ENCODE measurements around the gene CDCA3. TPM values are rescaled to one million over a fixed set of nuclear protein-coding genes. Genes with fewer than 3 reads are reported as not detected.

CDCA3 gene
- total RNA-seq, 4 donors from 2014 or later = 1.2 to 2.9 (median 1.5) TPM

DNA sequence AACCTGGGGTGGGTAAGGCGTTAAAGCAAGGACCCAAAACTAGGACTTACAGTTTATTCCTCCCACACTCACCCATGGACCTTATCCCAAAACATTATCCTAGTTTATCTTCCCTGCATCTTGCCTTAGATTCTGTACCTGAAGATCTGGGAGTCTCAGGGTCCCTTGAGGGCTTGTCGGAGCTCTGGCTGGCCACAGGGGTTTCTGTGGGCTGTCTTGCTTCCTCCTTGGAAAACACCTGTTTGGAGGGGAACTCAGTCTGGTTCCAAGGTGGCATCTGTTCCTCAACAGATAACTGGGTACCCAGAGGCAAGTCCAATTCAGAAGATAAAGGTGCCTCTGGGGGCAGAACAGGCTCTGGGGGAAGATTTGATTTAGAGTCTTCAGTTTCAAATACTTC lies 1.7 kb downstream of the CDCA3 start:
- 92% methylated on average over 2 of the region's 2 CpGs for WGBS
- no peak for DNase-seq (ENCODE audit: extremely low spot score)
- no peak overlapping the region for H3K27ac ChIP-seq (replicated peaks in 1 of 4)
- H3K27me3 ChIP-seq = no peaks in the 10 kb centered on the region
- H3K9me3 ChIP-seq = no peaks in the 10 kb centered on the region
- no peak for TF ChIP-seq POLR2A (IDR thresholded peaks at IDR 0.05; ENCODE audit: low read depth)
- no peak for TF ChIP-seq EP300 (IDR thresholded peaks at IDR 0.05)
- TF ChIP-seq POLR2AphosphoS5 (IDR thresholded peaks at IDR 0.05) = no peak
- TF ChIP-seq, protein P1, sequence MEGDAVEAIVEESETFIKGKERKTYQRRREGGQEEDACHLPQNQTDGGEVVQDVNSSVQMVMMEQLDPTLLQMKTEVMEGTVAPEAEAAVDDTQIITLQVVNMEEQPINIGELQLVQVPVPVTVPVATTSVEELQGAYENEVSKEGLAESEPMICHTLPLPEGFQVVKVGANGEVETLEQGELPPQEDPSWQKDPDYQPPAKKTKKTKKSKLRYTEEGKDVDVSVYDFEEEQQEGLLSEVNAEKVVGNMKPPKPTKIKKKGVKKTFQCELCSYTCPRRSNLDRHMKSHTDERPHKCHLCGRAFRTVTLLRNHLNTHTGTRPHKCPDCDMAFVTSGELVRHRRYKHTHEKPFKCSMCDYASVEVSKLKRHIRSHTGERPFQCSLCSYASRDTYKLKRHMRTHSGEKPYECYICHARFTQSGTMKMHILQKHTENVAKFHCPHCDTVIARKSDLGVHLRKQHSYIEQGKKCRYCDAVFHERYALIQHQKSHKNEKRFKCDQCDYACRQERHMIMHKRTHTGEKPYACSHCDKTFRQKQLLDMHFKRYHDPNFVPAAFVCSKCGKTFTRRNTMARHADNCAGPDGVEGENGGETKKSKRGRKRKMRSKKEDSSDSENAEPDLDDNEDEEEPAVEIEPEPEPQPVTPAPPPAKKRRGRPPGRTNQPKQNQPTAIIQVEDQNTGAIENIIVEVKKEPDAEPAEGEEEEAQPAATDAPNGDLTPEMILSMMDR (IDR thresholded peaks at IDR 0.05) = no peak
- intact Hi-C loops (cut with DNase I) = no loop called here
- H3K4me1 ChIP-seq = peaks cover 13 to 25% (median 20%) of the 10 kb centered on the region in 4 donors
- H3K4me3 ChIP-seq = no peak overlapping the region
- peaks cover 0 to 51% (median 34%) of the 10 kb centered on the region in 4 donors for H3K36me3 ChIP-seq

DNA sequence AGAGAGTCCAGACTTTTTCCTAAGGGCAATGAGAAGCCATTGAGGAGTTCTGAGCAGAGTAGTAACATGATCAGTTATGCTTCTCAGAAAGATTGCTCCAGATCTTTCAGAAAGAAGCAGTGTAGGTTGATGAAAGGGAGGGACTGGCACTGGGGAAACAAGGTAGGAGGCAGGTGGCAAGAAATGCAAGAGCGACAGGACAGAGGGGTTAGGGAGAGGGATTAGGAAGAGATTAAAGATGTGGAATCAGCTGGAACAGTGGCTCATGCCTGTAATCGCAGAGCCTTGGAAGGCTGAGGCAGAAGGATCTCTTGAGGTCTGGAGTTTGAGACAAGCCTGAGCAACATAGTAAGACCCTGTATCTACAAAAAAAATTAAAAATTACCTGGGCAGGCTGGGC lies 3.4 kb downstream of the CDCA3 start:
- Histone ChIP-seq H3K36me3 (peaks cover 0 to 68% (median 46%) of the 10 kb centered on the region in 4 donors), H3K27ac (replicated peaks in 1 of 4) (no peak overlapping the region), H3K27me3 (no peaks in the 10 kb centered on the region), H3K4me3 (no peak overlapping the region), H3K4me1 (peaks cover 4 to 8% (median 6%) of the 10 kb centered on the region in 4 donors), H3K9me3 (no peaks in the 10 kb centered on the region)
- 94% methylated on average over 2 of the region's 2 CpGs for WGBS
- intact Hi-C loops (cut with DNase I) = no loop called here
- DNase-seq (ENCODE audit: extremely low spot score) = no peak
- TF ChIP-seq POLR2A (IDR thresholded peaks at IDR 0.05; ENCODE audit: low read depth) (no peak), EP300 (IDR thresholded peaks at IDR 0.05) (no peak), POLR2AphosphoS5 (IDR thresholded peaks at IDR 0.05) (no peak)
- TF ChIP-seq, protein P1 (IDR thresholded peaks at IDR 0.05) = no peak

DNA sequence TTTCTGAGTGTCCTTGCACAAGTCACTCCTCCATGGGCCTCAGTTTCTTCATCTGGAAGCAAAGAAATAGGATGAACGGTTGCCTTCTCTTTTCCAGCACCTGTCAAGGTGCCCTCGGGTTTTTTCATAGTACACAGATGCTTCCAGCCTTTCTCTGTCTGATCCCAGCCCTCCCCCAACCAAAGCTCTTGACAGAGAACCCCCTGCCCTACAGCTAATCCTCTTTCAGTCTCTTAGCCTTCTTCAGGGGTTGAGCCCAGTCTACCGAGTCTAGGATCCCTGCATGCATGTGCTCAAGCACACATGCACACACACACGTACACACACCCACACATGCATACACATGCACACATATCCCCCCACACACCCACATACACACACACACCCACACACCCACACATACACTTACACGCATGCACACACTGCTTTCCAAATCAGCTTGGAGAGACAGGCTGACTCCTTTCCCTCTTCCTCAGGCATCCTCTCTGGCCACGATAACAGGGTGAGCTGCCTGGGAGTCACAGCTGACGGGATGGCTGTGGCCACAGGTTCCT lies 4.7 kb downstream of the CDCA3 start:
- H3K27ac ChIP-seq (replicated peaks in 1 of 4) = no peak overlapping the region
- no peaks in the 10 kb centered on the region for H3K9me3 ChIP-seq
- TF ChIP-seq EP300 (IDR thresholded peaks at IDR 0.05) (no peak), POLR2A (IDR thresholded peaks at IDR 0.05; ENCODE audit: low read depth) (no peak), POLR2AphosphoS5 (IDR thresholded peaks at IDR 0.05) (no peak)
- TF ChIP-seq, protein P1 (IDR thresholded peaks at IDR 0.05) = no peak
- H3K27me3 ChIP-seq = no peaks in the 10 kb centered on the region
- no peak for DNase-seq (ENCODE audit: extremely low spot score)
- H3K36me3 ChIP-seq = peaks cover 0 to 73% (median 46%) of the 10 kb centered on the region in 4 donors
- intact Hi-C loops (cut with DNase I) = no loop called here
- no peak overlapping the region for H3K4me3 ChIP-seq
- WGBS = 83% methylated on average over 7 of the region's 7 CpGs
- H3K4me1 ChIP-seq = peaks cover 4 to 7% (median 6%) of the 10 kb centered on the region in 4 donors

DNA sequence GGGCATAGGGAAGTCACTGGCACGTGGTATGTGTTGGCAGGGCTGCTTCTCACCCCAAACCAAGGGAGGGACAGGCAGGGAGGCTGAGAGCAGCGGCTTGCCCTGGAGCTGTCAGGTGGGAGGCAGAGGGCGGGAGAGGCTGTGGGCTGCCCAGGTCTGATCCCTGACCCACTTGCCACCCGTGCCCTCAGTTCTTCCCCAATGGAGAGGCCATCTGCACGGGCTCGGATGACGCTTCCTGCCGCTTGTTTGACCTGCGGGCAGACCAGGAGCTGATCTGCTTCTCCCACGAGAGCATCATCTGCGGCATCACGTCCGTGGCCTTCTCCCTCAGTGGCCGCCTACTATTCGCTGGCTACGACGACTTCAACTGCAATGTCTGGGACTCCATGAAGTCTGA lies 5.7 kb downstream of the CDCA3 start:
- Histone ChIP-seq H3K36me3 (peaks cover 0 to 77% (median 46%) of the 10 kb centered on the region in 4 donors), H3K4me1 (no peaks in the 10 kb centered on the region), H3K27me3 (no peaks in the 10 kb centered on the region), H3K9me3 (no peaks in the 10 kb centered on the region), H3K27ac (replicated peaks in 1 of 4) (no peak overlapping the region), H3K4me3 (no peak overlapping the region)
- WGBS = 86% methylated on average over 10 of the region's 17 CpGs
- TF ChIP-seq, protein P1 (IDR thresholded peaks at IDR 0.05) = no peak
- DNase-seq (ENCODE audit: extremely low spot score) = no peak
- intact Hi-C loops (cut with DNase I) = no loop called here
